ENCODE results near the gene NIT2.
"Not testable (repeated sequence)": the region's sequence is repeated elsewhere in the genome, so short reads cannot be mapped to it uniquely, and the experiment has no call there.

The NIT2 gene

DNA sequence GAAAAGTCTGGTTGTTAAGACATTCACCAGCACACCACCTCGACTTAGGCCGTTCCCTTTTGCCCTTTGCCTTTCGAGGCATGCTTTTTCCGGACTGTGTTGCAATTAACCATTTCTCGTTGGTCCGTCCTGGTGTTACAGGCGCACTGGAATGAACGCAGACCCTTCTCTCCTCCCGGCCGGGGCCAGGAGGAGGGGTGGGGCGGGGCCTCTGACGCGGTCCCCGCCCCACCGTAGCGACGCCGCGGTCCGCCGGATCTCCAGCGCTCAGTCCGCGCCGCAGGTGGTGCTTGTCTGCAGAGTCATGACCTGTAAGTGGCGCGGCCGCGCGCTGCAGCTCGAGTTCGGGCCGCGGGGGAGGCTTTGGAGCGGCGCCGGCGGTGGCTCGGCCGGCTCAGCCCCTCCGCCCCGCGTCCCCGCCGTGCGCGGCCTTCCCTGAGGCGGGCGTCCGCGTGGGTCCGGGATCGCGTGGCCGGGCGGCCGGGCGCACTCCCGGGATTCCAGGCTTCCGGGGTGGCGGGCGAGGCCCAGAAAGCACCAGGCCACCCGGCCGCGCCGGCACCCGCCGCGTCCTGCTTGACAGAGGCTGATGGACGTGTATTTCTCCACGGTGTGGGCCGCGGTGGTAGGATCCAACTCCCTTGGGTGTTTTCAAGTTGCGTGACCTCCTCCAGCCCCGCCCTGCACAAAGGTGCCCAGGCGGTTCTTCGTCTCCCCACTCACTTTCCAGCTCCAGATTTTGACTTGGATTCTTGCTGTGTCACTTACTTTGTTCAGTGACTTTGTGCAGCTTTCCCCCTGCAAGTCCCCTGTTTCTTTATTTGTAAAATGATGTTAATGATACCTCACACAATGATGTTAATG lies at the start of gene NIT2:
Gene NIT2 (plus strand): TSS at position 270 of the 864 bp plus-strand sequence. CDS start 35 bp downstream, at position 305.
- peak; percentile 43 for DNase-seq

DNA sequence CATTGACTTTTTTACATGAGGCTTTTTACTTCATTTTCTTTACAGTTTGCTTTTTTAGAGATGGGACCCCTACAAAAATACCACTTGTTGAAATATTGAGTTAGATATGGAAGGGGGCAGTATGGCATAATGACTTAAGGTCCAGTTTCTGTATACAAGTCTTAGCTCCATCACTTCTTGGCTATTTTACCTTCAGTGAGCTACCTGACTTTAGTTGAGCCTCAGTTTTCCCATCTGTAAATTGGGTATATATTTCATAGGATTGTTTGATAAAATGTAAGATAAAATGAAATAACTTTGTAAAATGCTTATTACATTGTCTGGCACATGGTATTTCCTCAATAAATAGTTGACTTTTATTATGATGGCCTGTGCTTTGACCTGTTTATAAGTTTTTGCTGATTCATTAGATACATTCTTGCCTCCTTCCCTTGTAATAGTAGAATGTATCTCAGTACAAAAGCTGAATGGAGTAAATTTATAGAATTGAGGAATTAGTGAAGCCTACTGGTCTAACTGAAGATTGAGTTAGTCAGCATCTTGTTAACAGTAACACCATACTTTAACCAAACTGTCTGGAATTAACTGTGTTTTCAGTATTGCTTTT lies 46.2 kb upstream of the NIT2 start:
- DNase-seq, result no peak

DNA sequence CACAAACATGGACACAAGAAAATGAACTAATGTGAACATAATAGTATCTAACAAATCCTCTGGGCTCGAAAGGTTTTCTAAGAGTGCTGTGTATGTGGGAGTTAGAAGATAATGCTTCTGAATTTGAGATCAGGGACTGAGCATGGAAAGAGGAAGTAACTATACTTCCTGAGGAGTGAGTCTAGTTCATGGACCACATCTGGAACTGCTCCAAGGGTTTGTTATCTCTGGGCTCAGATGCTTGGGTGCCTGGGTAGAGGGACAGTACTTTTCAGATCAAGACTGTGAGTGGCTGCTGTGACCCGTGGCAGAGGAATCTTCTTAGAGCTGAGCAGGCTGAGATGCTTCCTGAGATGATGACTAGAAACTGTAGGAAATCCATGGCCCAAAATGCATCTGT lies 45.2 kb upstream of the NIT2 start:
- no peak for DNase-seq

- no peak for DNase-seq
Measured at GRCh38 chr3:100295089-100295488, 39.5 kb upstream of the NIT2 start.

DNA sequence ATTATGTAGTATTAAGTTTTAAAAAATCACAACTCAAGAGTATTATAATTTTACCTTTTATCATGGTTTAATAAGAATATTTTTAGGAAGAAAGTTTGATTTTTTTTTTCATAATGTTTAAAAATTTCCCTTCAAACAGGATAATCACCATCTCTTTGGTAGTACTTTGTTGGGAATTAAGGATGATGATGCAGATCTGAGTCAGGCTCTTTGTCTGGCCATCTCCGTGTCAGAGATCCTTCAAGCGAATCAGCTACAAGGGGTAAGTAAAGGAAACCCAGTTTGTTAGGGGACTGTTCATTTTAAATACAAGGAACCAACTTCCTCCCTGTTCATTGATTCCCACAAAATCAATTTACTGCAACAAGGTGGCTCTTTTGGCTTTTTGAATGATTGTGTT lies 36.8 kb upstream of the NIT2 start:
- DNase-seq, result peak; percentile 53

- DNase-seq, result no peak
Measured at GRCh38 chr3:100299016-100299415, 35.5 kb upstream of the NIT2 start.

GRCh38 chr3:100306695-100307094 lies 27.9 kb upstream of the NIT2 start:
- DNase-seq, result no peak

GRCh38 chr3:100310355-100310965 lies 24.1 kb upstream of the NIT2 start:
- DNase-seq, result no peak

DNA sequence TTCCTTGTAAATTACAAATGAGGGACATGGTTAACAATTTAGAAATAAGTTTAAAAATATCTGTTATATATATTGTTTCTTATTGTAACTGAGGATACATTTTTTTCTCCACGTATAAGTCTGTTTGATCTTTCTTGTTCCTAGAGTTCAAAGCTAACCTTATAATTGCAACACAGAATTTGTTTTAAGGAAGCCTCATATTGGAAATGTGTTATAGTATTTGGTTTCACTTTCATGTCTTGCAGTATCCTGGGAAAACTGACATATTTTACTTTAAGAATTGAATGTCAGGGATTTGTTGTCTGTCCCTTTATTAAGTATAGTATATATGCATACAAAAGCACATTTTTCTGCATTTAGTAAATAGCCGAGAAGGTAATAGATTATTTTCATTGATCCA lies 23.5 kb upstream of the NIT2 start:
- DNase-seq, result no peak

- peak; percentile 40 for DNase-seq
Measured at GRCh38 chr3:100316641-100317069, 17.9 kb upstream of the NIT2 start.

GRCh38 chr3:100317912-100318311 lies 16.6 kb upstream of the NIT2 start:
- DNase-seq, result no peak

DNA sequence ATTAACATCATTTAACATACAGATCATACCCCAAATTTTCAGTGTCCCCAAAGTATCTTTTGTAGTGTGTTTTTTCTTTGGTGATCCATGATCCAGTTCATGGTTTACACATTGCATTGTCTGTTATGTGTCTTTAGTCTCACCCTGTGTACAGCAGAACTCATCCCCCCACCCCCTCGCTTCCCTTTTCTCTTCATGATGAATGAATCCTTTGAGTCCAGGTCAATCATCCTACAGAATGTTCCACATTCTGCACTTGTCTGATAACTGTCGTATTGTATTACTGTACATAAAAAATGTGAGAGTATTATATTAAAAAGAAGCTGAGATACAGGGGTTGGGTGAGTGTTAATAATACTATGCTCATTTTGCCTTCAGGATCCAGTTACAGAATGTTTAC lies 14.6 kb upstream of the NIT2 start:
- DNase-seq, result no peak

DNA sequence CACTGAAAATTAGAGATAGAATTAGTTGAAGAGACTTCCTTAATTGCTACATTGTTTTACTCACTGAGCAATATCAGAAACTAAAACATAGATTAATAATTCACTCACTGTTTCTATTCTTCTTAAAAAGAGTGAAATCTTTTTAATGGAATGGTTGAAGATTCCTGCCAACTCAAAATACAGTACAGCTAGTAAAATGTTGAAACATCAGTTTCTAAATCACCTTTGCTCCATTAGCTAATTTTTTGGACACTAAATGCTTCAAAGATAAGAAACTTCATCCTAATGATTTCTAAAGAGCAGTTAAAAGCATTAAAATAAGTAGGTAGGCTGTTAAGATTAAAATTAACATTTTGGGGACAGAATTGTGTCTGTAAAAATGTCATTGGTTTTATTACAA lies 10.5 kb upstream of the NIT2 start:
- DNase-seq, result no peak

- no peak for DNase-seq
Measured at GRCh38 chr3:100325827-100326226, 8.7 kb upstream of the NIT2 start.

GRCh38 chr3:100327377-100327776 lies 7.2 kb upstream of the NIT2 start:
- not testable (repeated sequence) for DNase-seq

- DNase-seq, result no peak
Measured at GRCh38 chr3:100329800-100330489, 4.6 kb upstream of the NIT2 start.

DNA sequence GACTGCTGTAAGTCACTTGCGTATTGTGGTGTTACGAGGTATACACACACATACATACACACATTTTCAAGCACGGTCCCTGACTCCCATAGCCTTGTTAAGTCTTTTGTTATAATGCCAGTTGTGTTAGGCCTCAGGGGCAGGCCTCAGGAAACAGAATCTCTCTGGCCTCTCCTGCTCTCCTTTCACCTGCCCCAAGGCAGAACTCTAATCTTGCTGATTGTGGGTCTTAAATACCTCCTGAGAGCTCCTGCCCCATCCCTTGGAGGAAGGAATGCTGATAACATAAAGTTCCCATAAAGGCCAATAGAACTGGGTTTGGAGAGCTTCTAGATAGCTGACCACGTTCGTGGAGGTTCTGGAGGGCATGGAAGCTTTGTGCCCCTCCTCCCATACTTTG lies 3.9 kb upstream of the NIT2 start:
- DNase-seq, result no peak

DNA sequence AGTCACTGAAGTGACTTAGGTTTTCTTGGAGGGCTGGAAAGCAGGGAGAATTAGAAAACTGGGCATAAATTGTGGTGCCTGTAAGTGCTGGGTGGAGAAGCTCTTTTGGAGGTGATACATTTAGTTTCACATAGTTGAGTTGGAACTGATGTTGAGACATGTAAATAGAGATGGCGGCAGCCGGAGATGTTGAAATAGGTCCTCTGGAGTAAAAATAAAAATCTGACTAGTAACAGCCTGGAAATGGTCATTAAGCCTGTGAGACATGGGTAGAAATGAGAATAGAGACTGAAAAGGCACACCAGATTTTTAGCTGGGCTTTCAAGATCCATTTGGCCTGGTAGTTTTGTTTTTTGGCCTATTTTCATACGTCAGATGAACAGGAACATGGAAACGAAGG lies 2.9 kb upstream of the NIT2 start:
- no peak for DNase-seq

DNA sequence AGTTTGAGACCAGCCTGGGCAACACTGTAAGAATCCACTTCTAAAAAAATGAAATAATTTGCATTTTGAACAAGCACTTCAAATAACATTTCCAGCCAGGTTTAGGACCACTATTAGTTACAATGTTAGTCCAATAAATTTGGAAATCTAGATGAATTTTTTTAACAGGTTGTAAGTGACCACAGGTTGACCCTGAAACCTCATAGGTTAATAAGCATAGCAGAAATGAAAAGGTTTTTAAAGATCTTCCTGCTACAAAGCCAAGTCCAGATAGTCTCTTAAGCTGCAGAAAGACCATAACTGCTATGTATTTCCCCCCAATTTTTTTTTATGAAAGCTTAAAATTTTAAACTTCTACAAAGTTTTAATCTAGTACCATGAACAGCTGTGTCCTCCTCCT lies 1.5 kb upstream of the NIT2 start:
- no peak for DNase-seq

DNA sequence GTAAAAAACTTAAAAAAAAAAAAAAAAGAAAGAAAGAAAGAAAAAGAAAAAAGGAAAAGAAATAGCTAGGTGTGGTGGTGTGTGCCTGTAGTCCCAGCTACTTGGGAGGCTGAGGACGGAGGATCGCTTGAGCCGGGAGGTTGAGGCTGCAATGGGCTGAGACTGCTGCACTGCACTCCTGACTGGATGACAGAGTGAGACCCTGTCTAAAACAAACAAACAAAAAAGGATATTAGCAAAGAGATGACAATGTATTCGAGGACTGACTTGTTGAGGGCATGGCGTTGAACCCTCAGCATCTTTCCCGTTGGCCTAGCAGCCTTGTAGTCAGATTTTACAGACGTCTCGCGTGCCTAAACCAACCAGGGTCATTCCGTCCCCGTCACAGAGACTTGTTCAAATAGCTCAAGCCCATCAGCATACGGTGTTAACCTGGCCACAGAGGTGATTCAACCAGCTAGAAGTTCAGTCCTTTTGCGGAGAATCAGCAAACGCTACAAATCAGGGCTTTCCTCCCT lies 528 bp upstream of the NIT2 start:
- no peak for DNase-seq

- no peak for DNase-seq
Measured at GRCh38 chr3:100335434-100335833, 877 bp downstream of the NIT2 start.

DNA sequence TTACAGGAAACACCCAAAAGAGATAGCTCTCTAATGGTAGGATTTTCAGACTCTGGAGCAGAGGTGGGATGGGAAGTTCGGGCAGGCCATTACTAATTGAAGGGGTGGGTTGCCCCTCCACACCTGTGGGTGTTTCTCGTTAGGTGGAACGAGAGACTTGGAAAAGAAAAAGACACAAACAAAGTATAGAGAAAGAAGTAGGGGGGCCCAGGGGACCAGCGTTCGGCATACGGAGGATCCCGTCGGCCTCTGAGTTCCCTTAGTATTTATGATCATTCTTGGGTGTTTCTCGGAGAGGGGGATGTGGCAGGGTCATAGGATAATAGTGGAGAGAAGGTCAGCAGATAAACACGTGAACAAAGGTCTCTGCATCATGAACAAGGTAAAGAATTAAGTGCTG lies 1.7 kb downstream of the NIT2 start:
- DNase-seq, result not testable (repeated sequence)

DNA sequence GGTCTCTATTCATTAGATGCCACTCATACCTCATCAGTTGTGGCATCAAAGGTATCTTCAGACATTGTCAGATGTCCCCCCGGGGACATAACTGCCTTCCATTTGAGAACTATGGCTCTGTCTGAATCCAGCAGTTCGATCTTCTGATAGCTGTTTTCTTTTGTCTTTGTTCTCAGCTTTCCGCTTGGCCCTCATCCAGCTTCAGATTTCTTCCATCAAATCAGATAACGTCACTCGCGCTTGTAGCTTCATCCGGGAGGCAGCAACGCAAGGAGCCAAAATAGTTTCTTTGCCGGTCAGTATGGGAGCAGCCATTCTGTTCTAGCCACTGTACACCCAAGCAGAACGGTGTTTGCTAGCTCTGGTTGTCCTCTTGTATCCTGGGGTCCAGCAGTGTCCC lies 4.4 kb downstream of the NIT2 start:
- no peak for DNase-seq

All from kidney glomerular epithelial cell (primary cell).